DOHH2 (cell line): ENCODE measurements around the gene C1QTNF1.

Experiments
- EZH2phosphoT487 ChIP-seq: fragments of 200-600 bp; sonication (generic); IDR thresholded peaks from 2 replicates; pipeline ENCODE4 v1.6.1; 2017; ENCODE audit warnings: borderline replicate concordance, mild to moderate bottlenecking, antibody characterized with exemption, low read length, moderate library complexity, mixed read lengths
- TF ChIP-seq, protein P1 (sequence below): fragments of 200-600 bp; sonication (generic); IDR thresholded peaks from one replicate; pipeline ENCODE4 v1.5.1; 2014; ENCODE audit warnings: antibody characterized with exemption, mild to moderate bottlenecking, low read depth, low read length; ENCODE audit not compliant: poor library complexity, severe bottlenecking

DNA sequence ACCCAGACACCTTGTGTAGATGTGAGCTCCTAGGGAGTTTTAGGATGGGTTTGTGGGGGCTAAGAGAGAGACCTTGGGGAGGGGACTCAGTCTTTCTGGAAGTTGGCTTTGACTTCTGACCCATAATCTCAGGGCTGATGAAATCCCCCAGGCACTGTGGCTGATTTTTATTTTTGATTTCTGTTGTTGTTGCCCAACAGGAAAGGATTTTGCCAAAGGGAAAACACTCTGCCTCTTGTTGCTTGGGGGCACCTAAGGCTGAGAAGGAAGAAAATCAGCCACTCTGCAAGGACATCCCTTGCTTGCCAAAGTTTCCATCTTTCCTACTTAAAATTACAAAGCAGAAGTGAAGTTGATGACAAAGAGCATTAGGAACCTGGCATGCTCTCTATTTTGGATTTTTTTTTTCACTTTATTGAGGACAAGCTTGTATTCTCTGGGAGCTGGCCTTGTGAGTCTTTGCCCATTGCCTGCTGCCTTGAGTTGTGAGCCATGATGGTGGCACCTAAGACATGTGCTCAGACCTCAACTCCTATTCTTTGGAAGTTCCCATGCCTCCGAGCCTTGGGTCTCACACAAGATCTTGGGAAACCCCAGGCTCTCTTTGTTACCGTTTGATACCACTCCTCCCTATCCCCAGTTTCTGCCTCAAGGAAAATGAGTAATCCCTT is 3.2 kb upstream of the C1QTNF1 start:
- TF ChIP-seq, protein P1, sequence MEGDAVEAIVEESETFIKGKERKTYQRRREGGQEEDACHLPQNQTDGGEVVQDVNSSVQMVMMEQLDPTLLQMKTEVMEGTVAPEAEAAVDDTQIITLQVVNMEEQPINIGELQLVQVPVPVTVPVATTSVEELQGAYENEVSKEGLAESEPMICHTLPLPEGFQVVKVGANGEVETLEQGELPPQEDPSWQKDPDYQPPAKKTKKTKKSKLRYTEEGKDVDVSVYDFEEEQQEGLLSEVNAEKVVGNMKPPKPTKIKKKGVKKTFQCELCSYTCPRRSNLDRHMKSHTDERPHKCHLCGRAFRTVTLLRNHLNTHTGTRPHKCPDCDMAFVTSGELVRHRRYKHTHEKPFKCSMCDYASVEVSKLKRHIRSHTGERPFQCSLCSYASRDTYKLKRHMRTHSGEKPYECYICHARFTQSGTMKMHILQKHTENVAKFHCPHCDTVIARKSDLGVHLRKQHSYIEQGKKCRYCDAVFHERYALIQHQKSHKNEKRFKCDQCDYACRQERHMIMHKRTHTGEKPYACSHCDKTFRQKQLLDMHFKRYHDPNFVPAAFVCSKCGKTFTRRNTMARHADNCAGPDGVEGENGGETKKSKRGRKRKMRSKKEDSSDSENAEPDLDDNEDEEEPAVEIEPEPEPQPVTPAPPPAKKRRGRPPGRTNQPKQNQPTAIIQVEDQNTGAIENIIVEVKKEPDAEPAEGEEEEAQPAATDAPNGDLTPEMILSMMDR, result no peak
- TF ChIP-seq EZH2phosphoT487, result no peak
